HFFc6 (cell line): ENCODE measurements around the gene FOXRED2. TPM values are rescaled to one million over a fixed set of nuclear protein-coding genes. Genes with fewer than 3 reads are reported as not detected.

Source experiments
- DNase-seq: peaks from one replicate; pipeline ENCODE4 v3.0.0-alpha.2; 2018
- H3K27ac Mint-ChIP-seq: 2 replicates; pipeline ENCODE4 v1.8.0; 2020; ENCODE audit warnings: mild to moderate bottlenecking, mixed read lengths
- H3K27me3 Mint-ChIP-seq: 2 replicates; pipeline ENCODE4 v1.8.0; 2021; ENCODE audit warnings: mild to moderate bottlenecking, moderate library complexity, mixed read lengths; ENCODE audit not compliant: insufficient read depth
- H3K36me3 Mint-ChIP-seq: 2 replicates; pipeline ENCODE4 v1.8.0; 2021; ENCODE audit warnings: low read depth, mixed read lengths
- H3K4me1 Mint-ChIP-seq: 2 replicates; pipeline ENCODE4 v1.8.0; 2020; ENCODE audit warnings: low read depth, mixed read lengths
- H3K4me3 Mint-ChIP-seq: 2 replicates; pipeline ENCODE4 v1.8.0; 2020; ENCODE audit warnings: mild to moderate bottlenecking, moderate library complexity, mixed read lengths
- H3K9me3 Mint-ChIP-seq: 2 replicates; pipeline ENCODE4 v1.8.0; 2020; ENCODE audit warnings: mild to moderate bottlenecking, mixed read lengths
- long read RNA-seq: library from polyadenylated mRNA; unstranded; transcript quantifications from one replicate; pipeline ENCODE4 v2.0.0, GENCODE V29; 2019
- total RNA-seq, 6 experiments: library from RNA; stranded (reverse); fragmentation: NEBNext Ultra II Directional; extraction: Animal tissue kit (Norgen Biotek cat#: 25700); gene quantifications; 2 replicates in 1 of 6; 3 replicates in 5 of 6; pipeline ENCODE4 v1.2.3, GENCODE V29; 2021
- TF ChIP-seq, protein P1 (sequence below): fragments of 200-600 bp; sonication (generic); IDR thresholded peaks from 2 replicates; pipeline ENCODE4 v1.5.0; 2021; ENCODE audit warnings: antibody characterized with exemption, mild to moderate bottlenecking

Gene FOXRED2
- 1 to 10 TPM; 2.8 to 4.7 (median 4.2) TPM for total RNA-seq
- long read RNA-seq, partial matches to known transcripts, result 1 of 2 reads
- long read RNA-seq, other reads (novel, unspliced or antisense), result 1 of 2 reads

DNA sequence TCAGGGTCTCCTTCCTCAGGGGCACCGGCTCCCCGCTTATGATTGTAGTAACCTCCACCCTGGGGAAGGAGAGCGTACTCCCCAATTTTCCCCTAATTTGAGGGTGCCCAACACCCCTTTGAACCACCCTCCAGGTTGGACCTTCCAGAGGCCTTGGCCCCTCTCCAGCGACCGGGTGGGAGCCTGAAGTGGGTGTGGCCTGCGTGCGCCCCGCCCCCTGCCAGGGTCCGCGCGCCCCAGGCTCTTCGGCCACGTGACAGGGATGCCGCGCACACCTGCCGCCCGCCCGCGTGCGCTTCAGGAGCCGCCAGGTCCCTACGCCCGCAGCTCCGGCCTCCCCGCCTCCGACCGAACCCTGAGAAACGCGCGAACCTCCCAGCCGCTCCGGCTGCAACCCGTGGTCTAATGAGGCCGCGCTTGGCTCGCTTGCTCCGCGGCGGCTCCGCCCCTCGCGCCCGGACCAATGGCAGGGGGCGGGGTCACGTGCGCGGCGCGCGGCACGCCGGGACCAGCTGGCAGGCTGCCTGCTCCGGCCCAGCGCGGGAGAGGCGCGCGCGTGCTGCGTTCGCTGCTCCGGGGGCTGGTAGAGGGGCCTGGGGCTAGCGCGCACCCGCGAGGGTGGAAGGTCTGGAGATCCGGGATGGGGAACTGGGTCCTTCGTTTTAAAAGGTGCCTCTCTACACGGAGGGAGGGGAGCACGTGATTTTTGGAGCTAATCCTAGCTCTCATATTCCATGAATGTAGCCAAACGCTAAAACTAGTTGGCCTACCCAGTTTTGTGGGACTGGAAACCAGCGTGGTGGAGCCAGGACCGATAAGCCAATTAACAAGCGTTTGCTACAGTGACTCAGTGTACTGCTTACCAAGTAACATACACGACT is at the start of gene FOXRED2:
FOXRED2 (minus strand) TSS at position 404 of the 881 bp plus-strand sequence. CDS start 618 bp downstream, outside the sequence.
- Mint-ChIP-seq H3K4me3 (0 out of 2 replicates have a peak within 1 kb of the TSS, but pooled peaks have one; percentile 13), H3K4me1 (peaks cover 6% of the 10 kb centered on the region), H3K27me3 (peaks cover 2% of the 10 kb centered on the region), H3K36me3 (peaks cover 6% of the 10 kb centered on the region), H3K27ac (no peak within 1 kb of the TSS; the same call in 1 of the 2 replicates), H3K9me3 (no peaks in the 10 kb centered on the region)
- TF ChIP-seq, protein P1, sequence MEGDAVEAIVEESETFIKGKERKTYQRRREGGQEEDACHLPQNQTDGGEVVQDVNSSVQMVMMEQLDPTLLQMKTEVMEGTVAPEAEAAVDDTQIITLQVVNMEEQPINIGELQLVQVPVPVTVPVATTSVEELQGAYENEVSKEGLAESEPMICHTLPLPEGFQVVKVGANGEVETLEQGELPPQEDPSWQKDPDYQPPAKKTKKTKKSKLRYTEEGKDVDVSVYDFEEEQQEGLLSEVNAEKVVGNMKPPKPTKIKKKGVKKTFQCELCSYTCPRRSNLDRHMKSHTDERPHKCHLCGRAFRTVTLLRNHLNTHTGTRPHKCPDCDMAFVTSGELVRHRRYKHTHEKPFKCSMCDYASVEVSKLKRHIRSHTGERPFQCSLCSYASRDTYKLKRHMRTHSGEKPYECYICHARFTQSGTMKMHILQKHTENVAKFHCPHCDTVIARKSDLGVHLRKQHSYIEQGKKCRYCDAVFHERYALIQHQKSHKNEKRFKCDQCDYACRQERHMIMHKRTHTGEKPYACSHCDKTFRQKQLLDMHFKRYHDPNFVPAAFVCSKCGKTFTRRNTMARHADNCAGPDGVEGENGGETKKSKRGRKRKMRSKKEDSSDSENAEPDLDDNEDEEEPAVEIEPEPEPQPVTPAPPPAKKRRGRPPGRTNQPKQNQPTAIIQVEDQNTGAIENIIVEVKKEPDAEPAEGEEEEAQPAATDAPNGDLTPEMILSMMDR, result no peak
- no peak for DNase-seq

DNA sequence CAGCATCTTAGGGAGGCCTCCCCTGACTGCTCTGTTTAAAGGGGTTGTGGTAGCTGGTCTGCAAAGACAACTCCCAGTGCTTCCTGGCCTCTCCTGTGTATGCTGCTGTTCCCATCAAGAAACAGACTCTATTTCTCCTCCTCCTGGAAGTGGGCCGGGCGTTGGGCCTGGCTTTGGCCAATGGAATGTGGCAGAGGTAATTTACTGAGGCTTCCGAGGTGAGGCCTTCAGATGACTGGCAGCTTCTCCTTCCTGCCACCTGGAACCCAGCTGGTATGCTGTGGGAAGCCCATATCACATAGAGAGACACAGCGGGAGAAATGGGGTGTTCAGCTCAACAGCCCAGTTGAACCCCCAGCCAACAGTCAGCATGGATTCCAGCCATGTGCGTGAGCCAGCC is 47.3 kb upstream of the FOXRED2 start:
- TF ChIP-seq, protein P1, result no peak
- no peak for DNase-seq
- no peaks in the 10 kb centered on the region for H3K36me3 Mint-ChIP-seq
- H3K27ac Mint-ChIP-seq, result no peak overlapping the region
- H3K4me1 Mint-ChIP-seq, result 0 out of 2 replicates have a peak, but pooled peaks cover 3% of the 10 kb centered on the region
- no peak overlapping the region for H3K4me3 Mint-ChIP-seq
- H3K9me3 Mint-ChIP-seq, result no peaks in the 10 kb centered on the region
- peaks cover 45% of the 10 kb centered on the region for H3K27me3 Mint-ChIP-seq

DNA sequence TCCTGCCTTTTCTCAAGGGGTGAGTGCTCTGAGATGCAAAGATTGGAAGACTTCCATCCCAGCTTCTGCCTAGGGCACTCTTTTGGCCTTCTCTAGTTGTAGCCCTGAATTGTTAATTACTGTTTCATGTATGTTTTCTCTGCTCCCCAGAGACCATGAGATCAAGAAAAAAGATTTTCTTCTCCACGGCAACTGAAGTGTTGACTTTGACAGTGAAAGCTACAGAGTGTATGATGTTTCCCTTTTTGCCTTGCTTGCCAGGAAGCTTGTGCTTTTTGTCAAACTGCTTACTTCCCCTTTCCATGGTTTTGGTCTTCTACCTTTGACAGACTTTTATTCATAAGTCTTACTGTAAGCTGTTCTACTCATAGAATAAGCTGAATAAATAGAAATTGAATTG is 45.4 kb upstream of the FOXRED2 start:
- TF ChIP-seq, protein P1, result no peak
- H3K4me1 Mint-ChIP-seq, result peaks cover 18% of the 10 kb centered on the region
- H3K4me3 Mint-ChIP-seq, result no peak overlapping the region
- H3K36me3 Mint-ChIP-seq, result no peaks in the 10 kb centered on the region
- H3K27ac Mint-ChIP-seq, result no peak overlapping the region
- peaks cover 40% of the 10 kb centered on the region for H3K27me3 Mint-ChIP-seq
- no peaks in the 10 kb centered on the region for H3K9me3 Mint-ChIP-seq
- no peak for DNase-seq

DNA sequence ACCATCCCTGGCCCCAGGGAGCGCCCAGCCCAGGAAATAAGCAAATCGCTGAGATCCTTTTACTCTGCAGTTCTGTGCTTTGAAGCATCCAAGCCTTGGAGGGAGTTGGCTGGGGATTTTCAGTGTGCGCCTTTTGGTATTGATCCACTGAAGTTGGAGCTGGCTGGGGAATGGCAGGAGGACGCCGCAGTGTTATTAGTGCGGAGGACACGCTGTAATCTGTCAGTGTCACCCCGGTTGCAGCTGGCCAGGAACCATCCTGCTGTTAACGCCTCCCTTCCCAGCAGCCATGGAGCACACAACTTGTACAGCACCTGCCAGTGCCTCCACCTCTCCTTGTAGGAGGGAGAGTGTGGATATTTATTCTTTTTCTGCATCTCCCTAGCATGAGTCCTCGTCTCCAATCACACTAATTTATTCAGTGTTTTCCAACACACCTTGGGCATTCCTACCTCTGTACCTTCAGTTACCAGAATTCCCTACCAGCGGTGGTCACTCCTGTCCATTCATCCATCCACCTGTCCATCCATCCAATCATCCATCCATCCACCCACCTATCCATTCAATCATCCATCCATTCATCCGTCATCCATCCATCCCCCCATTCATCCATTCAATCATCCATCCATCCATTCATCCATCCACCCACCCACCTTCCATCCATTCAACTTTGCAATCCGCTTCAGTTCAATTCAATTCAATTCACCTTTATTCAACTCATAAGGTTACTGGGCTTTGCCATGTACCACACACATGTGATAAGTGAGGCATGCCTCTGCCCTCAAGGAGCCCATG is 44.1 kb upstream of the FOXRED2 start:
- no peaks in the 10 kb centered on the region for H3K9me3 Mint-ChIP-seq
- no peak for DNase-seq
- TF ChIP-seq, protein P1, result no peak

DNA sequence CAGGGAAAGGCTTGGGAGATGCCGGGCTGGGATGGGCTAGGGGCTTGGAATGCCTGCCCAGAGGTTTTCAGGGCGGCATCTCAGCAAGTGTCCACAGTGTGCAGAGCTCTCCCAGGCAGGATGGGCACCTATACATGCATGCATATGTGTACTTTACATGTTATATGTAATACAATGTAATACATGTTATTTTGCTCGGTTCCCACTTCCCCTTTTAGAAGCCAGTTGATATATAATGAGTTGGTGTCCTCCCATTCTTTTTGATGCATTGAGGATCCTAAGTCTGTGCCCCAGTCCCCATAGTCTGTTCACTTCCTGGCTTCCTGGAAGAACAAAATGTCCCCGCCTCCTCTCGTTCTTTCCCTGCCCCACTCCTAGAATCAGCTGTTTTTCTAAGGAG is 42.2 kb upstream of the FOXRED2 start:
- H3K27me3 Mint-ChIP-seq, result peaks cover 27% of the 10 kb centered on the region

More for the DNA sequence above, 44.1 kb upstream of the FOXRED2 start:
- H3K27me3 Mint-ChIP-seq, result peaks cover 34% of the 10 kb centered on the region
- no peaks in the 10 kb centered on the region for H3K36me3 Mint-ChIP-seq
- no peak overlapping the region for H3K4me3 Mint-ChIP-seq
- no peak overlapping the region for H3K27ac Mint-ChIP-seq
- peaks cover 32% of the 10 kb centered on the region for H3K4me1 Mint-ChIP-seq

More for the DNA sequence above, 42.2 kb upstream of the FOXRED2 start:
- DNase-seq, result no peak
- no peak overlapping the region for H3K27ac Mint-ChIP-seq
- H3K9me3 Mint-ChIP-seq, result no peaks in the 10 kb centered on the region
- peaks cover 49% of the 10 kb centered on the region for H3K4me1 Mint-ChIP-seq
- H3K36me3 Mint-ChIP-seq, result no peaks in the 10 kb centered on the region
- no peak overlapping the region for H3K4me3 Mint-ChIP-seq
- TF ChIP-seq, protein P1, result no peak
